ENCODE measurements around the gene EEF1AKMT4.

Gene EEF1AKMT4

DNA sequence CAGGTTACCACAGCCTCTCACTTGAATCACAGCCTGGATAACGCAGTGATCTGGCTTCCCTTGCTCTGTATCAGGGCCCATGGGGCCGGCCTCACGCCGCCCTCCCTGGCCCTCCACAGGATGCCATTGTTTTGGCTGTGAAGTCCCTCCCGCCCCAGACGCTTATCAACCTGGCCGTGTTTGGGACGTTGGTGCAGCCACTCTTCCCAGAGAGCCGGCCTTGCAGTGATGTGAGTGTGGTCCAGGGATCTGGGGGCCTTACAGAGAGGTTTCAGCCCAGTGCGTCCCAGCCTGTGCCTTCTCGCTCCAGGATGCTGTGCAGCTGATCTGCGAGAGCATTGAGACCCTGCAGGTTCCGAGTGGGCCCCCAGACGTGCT is 13.4 kb upstream of the EEF1AKMT4 start:
- DNase-seq, result no peak

DNA sequence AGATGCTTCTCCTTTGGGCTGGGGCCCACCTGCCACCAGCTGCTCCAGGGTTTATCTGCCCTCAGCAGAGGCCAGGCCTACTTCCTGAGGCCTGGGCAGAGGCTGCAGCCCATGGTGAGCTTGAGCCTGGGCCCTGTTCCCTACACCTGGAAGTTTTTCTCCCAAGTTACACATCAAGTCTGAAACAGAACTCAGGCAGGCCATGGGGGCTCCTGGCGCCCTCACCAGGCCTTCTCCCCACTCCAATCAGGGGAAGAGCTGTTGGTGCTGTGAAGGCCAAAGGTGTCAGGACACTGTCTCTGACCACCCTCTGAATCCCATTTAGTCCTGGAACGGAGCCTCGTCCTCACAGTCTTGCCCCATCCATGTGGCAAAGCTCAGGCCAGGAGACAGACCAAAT is 12.8 kb upstream of the EEF1AKMT4 start:
- no peak for DNase-seq

DNA sequence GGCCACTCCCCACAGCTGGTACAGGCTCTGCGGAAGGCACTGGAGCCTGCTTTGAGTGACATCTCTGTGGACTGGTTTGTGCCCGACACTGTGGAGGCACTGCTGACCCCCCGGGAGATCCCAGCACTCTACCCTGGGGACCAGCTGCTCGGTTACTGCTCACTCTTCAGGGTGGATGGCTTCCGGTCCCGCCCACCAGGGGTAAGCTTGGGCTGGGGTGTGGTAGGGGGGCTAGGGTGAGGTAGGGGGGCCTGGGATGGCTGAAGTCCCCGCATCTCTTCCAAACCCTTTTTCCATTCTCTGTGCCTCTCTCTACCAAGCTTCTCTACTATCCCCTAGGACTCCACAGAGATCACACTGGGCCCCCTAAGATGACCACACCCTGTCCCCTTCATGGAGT is 12.3 kb upstream of the EEF1AKMT4 start:
- no peak for DNase-seq

DNA sequence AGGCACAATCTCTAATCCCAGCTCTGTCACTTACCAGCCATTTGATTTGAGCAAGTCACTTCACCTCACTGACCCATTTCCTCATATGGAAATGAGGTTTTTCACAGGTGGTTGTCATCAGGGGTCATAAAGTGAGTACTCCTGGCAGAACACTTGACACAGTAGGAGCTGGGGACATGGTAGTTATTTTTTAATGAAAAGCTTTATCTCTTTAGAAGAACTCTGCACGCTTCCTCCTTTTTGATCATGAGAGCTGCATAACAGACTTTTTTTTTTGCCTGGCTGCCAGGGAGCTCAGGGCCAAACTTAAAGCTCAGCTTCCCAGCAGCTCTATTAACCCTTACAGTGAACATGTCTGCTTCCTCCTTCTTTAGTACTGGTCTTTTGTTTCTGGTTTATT is 11.7 kb upstream of the EEF1AKMT4 start:
- DNase-seq, result no peak

DNA sequence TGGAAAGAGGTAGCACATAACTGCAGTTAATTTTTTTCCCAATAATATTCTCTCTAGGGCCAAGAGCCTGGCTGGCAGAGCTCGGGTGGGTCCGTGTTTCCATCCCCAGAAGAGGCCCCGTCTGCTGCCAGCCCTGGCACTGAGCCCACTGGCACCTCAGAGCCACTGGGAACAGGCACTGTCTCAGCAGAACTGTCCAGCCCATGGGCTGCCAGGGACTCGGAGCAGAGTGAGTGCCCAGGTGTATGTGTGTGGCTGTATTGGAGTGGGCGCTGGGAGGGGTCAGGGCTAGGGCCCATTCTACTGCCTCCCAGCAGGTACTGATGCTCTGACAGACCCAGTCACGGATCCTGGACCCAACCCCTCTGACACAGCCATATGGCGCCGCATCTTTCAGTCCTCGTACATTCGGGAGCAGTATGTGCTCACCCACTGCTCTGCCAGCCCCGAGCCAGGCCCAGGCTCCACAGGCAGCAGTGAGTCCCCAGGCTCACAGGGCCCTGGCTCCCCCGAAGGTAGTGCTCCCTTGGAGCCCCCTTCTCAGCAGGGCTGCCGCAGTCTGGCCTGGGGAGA is 11.1 kb upstream of the EEF1AKMT4 start:
- DNase-seq, result no peak

DNA sequence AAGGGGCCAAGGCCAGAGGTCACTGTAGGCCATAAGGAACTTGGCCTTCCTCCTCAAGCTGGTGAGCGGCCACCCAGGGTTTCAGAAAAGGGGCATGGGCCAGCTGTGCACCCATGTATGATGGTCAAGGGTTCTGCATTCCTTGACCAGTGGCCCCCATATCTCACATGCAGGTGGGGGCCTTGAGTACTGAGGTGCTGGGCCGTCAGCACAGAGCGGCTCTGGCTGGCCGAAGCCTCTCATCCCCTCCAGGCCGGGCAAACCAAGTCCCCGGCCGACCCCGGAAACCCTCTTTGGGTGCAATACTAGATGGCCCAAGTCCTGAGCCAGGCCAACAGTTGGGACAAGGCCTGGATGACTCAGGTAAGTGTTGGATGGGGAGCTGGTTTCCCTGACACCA is 10.3 kb upstream of the EEF1AKMT4 start:
- no peak for DNase-seq

DNA sequence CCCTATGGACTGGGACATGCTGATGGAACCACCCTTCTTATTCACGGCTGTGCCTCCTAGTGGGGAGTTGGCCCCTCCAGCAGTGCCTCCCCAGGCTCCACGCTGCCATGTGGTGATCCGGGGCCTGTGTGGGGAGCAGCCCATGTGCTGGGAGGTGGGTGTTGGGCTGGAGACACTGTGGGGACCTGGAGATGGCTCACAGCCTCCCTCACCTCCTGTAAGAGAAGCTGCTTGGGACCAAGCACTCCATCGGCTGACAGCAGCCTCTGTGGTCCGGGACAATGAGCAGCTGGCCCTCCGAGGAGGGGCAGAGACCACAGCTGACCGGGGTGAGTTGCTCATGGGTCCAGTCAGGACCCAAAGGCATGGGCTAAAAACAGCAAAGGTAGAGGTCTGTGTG is 9.8 kb upstream of the EEF1AKMT4 start:
- DNase-seq, result no peak

DNA sequence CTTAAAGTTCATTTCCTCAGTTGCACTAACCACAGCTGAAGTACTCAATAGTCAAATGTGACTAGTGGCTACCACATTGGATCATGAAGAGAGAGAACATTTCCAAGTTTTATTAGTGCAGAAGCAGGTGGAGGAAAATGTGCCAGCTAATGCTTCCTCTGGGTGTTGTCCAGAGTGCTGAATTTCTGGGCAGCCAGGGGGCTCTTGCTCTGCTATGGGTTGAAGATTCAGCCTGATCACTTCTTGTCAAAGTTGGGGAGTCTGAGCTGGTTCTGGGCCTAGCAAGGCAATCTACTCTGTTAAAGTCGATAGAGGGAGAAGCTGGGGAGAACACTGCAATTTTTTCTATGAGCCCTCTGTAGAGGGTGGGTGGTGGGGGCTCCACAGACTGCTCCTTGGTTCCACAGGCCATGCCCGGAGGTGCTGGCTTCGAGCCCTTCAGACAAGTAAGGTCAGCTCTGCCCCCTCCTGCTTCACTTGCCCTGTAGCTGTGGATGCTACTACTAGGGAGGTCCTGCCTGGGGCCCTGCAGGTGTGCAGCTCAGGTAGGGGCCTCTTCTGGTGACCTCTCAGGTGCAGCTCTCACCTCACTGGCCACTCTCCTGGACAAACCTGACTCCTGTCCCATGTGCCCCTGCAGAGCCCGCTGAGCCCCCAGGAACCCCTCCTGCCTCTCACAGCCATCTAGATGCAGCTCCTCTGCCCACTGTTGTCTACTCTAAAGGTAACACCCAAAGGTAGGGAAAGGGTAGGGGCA is 8.9 kb upstream of the EEF1AKMT4 start:
- no peak for DNase-seq

DNA sequence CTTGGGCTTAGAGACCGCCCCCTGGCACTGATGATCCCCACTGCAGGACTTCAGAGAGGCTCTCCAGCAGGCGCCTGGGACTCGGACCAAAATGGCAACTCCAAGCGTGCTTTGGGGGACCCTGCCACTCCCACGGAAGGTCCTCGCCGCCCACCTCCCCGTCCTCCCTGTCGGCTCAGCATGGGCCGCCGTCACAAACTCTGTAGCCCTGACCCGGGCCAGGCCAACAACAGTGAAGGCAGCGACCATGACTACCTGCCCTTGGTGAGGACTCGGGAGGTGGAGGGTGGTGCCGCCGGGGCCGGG is 8.4 kb upstream of the EEF1AKMT4 start:
- no peak for DNase-seq

DNA sequence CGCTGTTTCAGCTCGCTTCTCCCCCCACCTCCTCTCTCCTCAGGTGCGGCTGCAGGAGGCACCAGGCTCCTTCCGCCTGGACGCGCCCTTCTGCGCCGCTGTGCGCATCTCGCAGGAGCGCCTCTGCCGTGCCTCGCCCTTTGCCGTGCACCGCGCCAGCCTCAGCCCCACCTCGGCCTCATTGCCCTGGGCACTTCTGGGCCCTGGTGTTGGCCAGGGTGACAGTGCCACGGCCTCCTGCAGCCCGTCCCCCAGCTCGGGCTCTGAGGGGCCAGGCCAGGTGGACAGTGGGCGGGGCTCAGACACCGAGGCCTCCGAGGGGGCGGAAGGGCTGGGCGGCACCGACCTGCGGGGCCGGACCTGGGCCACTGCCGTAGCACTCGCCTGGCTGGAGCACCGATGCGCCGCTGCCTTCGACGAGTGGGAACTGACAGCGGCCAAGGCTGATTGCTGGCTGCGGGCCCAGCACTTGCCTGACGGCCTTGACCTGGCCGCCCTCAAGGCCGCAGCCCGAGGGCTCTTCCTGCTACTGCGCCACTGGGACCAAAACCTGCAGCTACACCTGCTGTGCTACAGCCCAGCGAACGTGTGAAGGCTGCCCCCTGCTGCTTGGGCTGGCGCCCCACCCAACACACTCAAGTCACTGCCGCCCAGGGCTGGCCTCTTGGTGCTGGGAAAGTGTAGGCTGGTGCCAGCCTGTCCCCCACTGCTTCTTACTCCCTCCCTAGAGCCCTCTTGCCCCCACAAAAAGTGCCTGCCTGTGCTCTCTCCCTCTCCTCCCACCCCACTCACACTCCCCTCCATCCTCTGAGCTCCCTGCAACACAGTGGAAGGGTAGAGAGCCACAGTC is 7.8 kb upstream of the EEF1AKMT4 start:
- no peak for DNase-seq

DNA sequence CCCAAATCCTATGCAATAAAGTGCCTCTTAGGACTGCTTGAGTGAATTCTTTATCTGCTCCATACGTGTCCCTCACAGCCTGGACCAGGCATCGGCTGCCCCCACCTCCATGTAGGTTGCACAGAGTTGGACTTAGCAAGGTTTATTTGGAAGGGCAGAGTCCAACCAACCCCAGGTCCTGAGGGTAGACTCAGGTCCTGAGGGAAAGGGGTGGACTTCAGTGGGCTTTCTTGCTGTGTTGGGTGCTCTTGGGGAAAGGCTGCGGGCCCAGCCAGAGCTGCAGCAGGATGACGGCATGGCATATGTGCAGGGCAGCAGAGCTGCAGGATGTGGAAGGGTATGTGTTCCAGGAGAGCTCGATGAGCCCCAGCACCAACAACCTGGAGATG is 7.2 kb upstream of the EEF1AKMT4 start:
- DNase-seq, result no peak

DNA sequence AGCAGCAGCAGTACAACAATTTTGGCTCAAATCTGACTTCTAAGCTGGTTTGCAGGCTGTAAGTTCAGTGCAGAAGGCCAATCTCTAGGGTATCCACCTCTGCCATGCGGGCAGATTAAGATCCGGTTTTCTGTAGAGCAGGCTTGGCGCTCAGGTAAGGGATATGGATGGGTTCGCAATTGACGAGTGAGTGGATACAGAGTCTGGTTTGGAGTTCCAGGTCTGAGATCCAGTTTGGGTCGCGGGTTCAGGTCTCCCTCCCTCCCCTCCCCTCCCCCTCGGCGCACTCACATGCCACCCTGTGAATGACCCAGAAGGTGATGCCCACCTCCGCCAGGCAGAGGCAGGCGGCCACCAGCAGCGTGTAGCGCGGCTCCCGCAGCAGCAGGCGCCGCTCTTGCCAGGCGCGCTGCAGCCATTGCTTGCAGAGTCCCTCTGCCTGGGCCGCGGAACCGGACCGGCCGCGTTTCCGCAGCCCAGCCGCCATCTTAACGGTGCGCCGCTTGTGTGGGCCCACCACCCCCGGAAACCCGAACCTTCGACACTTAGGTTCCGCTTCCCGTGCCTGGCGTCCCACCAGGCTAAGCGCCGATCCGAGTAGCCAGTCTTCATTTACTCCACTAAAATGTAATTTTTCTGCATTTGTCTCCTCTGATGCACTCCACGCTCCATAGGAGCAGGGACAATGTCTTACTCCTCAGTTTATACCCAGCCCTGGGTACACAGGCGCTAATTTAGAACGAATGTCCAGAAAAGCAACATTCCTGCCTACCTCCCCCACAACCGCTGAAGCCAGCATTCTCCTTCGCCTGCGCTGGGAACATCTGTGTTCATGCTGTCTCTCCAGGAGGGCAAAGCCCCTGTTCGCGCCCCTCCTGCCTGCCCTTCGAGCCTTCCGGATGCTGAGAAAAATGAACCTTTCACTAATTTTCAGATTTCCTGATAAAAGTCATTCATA is 739 bp upstream of the EEF1AKMT4 start, which contains the start of gene ALG3:
Gene ALG3, minus strand, starts transcription at position 509 of the 958 bp plus-strand sequence. Its CDS starts 22 bp downstream, at position 487.
- peak; percentile 69 to 87 (median 79) for DNase-seq

DNA sequence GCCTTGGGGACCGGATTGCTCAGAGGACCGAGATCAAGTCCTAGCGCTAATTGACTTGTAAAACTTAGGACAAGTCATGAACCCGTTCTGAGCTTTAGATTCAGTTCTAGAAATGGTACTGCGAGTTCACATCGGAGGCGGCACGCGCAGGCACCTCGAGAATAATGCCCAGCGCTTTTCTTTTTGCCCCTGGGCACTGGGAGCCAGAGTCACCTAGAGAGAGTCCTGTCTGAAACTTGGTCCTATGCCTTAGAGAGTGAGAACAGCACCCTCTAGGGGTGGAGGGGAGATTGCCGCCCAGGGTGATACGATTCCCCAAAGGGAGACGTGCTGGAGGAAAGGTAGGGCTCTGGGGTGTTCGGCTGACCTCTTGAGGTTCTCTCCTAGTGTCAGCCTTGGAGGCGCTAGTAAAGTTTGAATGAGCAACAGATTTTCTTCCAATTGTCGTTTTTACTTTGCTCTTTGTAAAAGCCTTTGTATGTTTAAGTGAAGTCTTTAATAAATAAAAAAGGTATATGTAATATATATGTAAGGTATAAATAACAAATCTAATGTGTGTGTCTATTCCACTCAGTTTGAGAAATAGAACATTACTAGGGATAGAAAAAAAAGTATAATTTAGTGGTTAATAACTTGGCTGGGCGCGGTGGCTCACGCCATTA is 826 bp downstream of the EEF1AKMT4 start:
- DNase-seq, result peak; percentile 70 to 89 (median 80)

DNA sequence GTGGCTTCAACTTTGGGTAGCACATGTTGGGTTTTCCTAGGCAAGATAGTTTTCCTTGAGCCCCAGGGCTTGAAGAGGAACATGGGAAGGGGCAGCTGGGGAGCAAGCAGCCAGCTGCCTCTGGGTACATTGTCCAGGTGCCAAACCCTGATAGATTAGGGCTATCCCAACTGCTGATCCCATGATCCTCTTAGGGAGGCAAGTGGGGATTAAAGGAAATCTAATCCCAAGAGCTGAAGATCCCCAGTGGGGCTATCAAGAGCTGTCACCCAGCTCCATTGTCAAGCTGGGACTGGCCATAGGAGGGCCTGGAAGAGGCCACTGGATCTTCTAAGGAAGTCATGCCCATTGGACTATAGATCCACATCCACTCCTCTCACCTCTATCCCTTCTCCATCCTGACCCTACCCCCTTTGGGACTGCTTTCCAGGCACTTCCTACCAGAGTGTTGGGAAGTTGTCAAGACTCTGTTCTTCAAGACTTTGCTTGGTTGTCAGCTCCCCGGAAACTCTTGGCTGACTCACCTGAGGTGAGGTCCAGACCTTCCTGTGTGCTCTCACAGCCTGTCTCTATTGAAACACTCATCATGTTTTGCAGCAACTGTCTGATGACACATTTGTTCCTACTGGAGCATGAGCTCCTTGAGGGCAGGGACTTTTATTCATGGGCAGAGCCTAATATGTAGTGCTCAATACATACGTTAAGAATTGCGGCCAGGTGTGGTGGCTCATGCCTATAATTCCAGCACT is 6.0 kb downstream of the EEF1AKMT4 start:
- no peak for DNase-seq

DNA sequence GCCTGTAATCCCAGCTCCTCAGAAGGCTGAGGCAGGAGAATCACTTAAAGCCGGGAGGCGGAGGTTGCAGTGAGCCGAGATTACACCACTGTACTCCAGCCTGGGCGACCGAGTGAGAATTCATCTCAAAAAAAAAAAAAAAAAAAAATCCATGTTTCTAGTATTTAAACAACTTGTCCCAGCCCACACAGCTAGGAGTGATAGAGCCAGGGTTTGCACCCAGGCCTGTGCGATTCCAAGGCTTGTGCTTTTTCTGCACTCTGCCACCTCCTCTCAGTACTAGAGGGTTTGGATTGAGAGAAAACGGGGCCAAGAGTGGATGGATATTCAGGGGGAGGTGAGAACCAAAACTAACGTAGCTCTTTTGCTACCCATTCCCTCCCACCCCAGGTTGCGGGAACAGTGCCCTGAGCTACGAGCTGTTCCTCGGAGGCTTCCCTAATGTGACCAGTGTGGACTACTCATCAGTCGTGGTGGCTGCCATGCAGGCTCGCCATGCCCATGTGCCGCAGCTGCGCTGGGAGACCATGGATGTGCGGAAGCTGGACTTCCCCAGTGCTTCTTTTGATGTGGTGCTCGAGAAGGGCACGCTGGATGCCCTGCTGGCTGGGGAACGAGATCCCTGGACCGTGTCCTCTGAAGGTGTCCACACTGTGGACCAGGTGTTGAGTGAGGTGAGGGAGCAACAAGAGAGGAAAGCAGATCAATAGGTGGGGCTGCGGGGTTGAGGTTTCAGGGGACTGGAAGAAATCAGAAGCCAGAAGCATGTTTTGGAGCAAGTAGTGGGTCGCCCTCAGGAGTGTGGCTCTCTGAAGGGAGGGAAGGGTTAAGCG is 7.8 kb downstream of the EEF1AKMT4 start:
- DNase-seq, result no peak

DNA sequence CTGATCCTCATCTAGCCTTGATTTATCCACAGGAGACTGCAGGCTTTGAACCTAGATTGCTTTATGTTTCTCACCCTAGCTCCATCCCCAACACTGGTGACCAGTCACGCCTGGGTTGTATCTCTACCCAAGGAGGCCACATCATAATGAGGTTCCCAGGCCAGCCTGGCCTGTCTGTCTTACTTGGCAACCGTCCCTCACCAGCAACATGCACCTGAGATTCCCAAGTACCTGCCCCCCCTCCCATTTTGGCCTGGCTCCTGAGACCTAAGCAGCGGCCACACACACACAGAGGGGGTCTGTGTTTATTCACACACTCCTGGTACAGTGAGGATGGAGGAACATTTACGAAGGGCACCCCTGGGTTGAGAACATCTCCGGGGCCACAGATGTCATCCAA is 9.5 kb downstream of the EEF1AKMT4 start:
- no peak for DNase-seq

DNA sequence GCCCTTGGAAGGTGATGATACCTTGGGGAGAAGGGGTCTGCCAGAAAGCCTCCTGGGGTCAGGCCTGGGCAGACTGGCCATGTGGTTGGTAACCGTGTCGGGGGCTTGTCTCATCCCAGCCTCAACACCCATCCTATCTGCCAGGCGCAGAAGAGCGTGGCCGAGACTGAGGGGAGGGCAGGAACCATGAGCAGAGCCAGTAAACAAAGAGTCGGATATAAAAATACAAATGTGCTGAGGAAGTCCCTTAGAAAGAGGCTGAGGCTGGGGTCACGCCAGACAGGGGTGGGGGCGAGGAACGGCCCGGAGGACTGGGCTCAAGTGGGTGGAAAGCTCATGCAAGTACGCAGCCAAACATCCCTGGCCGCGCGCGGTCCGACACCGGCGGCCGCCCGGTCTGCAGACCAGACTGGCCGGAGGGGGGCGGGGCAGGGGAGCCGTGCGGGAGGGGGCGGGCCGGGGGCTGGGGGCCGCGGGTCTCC is 10.0 kb downstream of the EEF1AKMT4 start:
- no peak for DNase-seq

DNA sequence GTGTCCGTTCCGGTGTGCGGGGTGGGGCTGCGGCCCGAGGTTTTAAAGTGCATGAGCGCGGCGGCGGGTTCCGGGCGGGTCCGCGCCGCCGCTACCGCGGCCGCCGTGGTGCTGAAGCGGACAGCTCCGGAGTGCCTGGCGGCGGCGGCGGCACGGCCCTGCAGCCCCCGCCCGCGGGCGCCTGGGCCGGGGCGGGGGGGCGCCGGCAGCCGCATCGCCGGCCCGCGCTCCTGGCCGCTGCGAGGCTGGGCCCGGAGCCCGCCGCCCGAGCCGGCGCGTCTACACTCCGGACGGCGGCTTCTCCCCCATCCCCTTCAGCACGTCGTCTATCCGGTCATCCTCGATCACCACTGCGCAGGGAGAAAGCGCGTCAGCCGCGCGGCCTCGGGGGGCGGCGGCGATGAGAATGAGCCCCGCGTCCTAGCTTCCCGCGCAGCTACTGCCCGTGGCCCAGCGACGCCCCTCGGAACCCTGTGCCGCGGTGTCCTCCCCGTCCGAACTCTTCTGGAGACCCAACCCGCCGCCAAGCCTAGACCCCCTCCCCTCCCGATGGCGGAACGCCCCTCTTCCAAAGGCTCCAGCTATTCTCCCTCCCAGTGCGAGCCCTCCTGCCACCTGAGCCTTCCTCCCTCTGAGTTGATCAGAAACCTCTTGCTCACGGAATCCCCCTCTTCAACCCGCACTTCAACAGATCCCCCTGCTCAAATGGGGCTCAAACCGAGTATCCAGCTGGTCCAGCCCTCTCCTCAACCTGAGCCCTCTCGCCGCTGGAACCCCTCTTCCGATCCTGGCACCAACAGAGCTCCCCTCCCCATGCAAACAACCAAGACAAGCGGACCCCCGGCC is 10.6 kb downstream of the EEF1AKMT4 start:
- DNase-seq, result peak in 2 of 5 donors; percentile 26 to 49

DNA sequence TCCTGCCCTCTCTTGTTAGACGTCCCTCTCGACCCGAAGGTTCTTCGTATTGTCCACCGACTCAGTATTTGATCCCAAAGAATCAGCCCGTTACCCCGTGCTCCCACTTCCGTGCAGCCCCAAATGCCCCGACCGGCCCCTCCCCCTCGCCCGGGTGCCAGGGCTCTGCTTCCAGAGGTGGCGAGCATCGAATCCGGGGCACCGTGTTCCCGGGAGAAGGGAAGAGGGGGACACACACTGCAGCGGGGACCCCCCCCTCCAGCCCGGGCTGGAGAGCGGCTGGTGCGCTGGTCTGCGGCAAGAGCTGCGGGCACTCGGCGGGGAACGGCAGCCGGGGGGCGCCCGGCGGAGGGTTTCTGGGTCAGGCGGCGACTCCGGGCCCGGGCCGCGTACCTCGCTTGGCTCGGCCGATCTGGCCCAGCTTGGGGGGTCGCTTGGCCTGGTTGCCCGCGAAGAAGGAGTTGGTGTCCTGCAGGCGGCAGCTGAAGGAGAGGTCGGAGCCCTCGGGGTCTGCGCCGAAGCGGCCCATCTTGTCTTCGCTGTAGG is 11.3 kb downstream of the EEF1AKMT4 start:
- no peak for DNase-seq

Measured in T-helper 1 cell (primary cell).